Body of pancreas (tissue), 4 donors: ENCODE results near the gene FGD5. TPM values are rescaled to one million over a fixed set of nuclear protein-coding genes. Genes with fewer than 3 reads are reported as not detected.
A peak's percentile ranks its signal among the peaks of the same experiment; 100 is the strongest.

Experiments
- ATAC-seq: fragments of 150-250 bp; one replicate; pipeline ENCODE4 v1.9.1; 2016
- DNase-seq, 4 donors: peaks; one replicate each; pipeline ENCODE4 v3.0.0-alpha.2; 2019
- H3K27ac ChIP-seq, 4 donors: fragments of 200-600 bp; sonication (generic); 1 replicate in 3 of 4; 2 replicates in 1 of 4; pipeline versions ENCODE4 v1.5.1 to v1.6.1; 2016 to 2019; ENCODE audit warnings: mild to moderate bottlenecking in 1 of 4, mixed read lengths in 1 of 4, moderate library complexity in 1 of 4
- H3K27me3 ChIP-seq, 2 donors: fragments of 200-600 bp; sonication (generic); one replicate each; pipeline ENCODE4 v1.6.0; 2016; ENCODE audit warnings: mild to moderate bottlenecking in 1 of 2
- H3K36me3 ChIP-seq, 2 donors: fragments of 200-600 bp; sonication (generic); replicated peaks in 1 of 2; 2 replicates each; pipeline ENCODE4 v1.5.1; 2016; ENCODE audit warnings: low read depth in 2 of 2; ENCODE audit not compliant: insufficient read depth in 1 of 2
- H3K4me1 ChIP-seq: fragments of 200-600 bp; sonication (generic); one replicate; pipeline ENCODE4 v1.6.0; 2016
- H3K4me3 ChIP-seq, 2 donors: fragments of 200-600 bp; sonication (generic); 1 replicate in 1 of 2; 2 replicates in 1 of 2; pipeline ENCODE4 v1.5.1; 2016 to 2019
- H3K9me3 ChIP-seq, 3 donors: fragments of 200-600 bp; sonication (generic); 1 replicate in 2 of 3; 2 replicates in 1 of 3; pipeline ENCODE4 v1.5.1; 2016
- CTCF ChIP-seq, 7 experiments: fragments of 450-650 bp in 4 of 7; fragments of 200-600 bp in 3 of 7; sonication (generic) in 3 of 7; IDR thresholded peaks; one replicate each; pipeline ENCODE4 v1.5.1; 2016 to 2019; ENCODE audit warnings: antibody characterized with exemption in 7 of 7
- POLR2A ChIP-seq, 3 donors: fragments of 450-650 bp; IDR thresholded peaks; one replicate each; pipeline ENCODE4 v1.6.1; 2016; ENCODE audit warnings: antibody characterized with exemption in 3 of 3, mild to moderate bottlenecking in 2 of 3
- WGBS, 2 donors: methylation state at CpG; one replicate each; pipeline ENCODE4 v1.1.5; 2017; 5-methylcytosine and 5-hydroxymethylcytosine counted together
- intact Hi-C: fragments of 100-400 bp; cut with DNase I; formaldehyde crosslinking; loops from one replicate; pipeline ENCODE4 v1.15.1; 2023
- total RNA-seq, 2 donors: library from RNA; depleted of rRNA; stranded (reverse); fragments of >200 nt; gene quantifications; one replicate each; pipeline ENCODE4 v1.1.0, GENCODE V29; 2016

FGD5 gene
- total RNA-seq, 2 donors from 2014 or later, result 4.9 to 7.8 TPM

- Histone ChIP-seq H3K4me3 (no peak overlapping the region), H3K4me1 (no peaks in the 10 kb centered on the region), H3K27ac (no peak overlapping the region), H3K36me3 (no peaks in the 10 kb centered on the region), H3K9me3 (no peaks in the 10 kb centered on the region), H3K27me3 (no peaks in the 10 kb centered on the region)
- TF ChIP-seq POLR2A (IDR thresholded peaks at IDR 0.05) (no peak), CTCF (IDR thresholded peaks at IDR 0.05) (no peak)
- WGBS, 2 donors, result 81 to 89% methylated on average over 2 of the region's 2 CpGs
- intact Hi-C loops, result no loop called here
- DNase-seq, result no peak
- no peak for ATAC-seq
Observed at GRCh38 chr3:14783480-14784086, 35.2 kb upstream of the FGD5 start.

DNA sequence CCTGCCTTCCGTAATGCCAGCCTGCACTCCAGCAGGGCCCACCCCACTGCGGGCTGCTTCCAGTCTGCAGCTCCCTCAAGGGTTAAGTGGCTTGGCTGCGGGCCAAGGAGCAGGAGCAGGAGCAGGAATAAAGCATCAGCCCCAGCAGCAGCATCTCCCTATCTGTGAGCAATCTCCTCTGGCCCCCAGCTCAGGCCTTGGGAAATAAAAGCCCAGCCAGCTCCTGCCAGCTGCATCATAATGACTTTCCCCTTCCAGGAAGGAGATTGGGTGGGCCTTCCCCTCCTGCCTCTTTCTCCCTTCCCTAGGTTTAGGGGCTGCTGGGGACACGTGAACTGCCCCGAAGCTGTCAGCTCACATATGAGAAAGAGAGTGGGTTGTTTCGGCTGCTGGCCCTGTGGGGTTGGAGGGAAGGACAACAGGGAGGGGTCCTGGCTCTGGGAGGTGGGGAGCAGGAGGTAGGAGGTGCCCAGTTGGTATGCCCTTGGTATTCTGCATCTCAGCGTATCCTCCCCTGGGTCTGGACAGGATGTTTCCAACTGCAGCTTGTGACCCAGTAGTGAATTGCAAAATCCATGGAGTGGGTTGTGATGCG lies 34.6 kb upstream of the FGD5 start:
- Histone ChIP-seq H3K4me1 (no peaks in the 10 kb centered on the region), H3K27ac (no peak overlapping the region), H3K4me3 (no peak overlapping the region), H3K27me3 (no peaks in the 10 kb centered on the region), H3K9me3 (no peaks in the 10 kb centered on the region), H3K36me3 (no peaks in the 10 kb centered on the region)
- DNase-seq, result peak in 1 of 4 donors; percentile 4
- TF ChIP-seq CTCF (IDR thresholded peaks at IDR 0.05) (no peak), POLR2A (IDR thresholded peaks at IDR 0.05) (no peak)
- 77 to 79% methylated on average over 7 to 8 of the region's 8 CpGs for WGBS, 2 donors
- intact Hi-C loops, result no loop called here
- ATAC-seq, result no peak

DNA sequence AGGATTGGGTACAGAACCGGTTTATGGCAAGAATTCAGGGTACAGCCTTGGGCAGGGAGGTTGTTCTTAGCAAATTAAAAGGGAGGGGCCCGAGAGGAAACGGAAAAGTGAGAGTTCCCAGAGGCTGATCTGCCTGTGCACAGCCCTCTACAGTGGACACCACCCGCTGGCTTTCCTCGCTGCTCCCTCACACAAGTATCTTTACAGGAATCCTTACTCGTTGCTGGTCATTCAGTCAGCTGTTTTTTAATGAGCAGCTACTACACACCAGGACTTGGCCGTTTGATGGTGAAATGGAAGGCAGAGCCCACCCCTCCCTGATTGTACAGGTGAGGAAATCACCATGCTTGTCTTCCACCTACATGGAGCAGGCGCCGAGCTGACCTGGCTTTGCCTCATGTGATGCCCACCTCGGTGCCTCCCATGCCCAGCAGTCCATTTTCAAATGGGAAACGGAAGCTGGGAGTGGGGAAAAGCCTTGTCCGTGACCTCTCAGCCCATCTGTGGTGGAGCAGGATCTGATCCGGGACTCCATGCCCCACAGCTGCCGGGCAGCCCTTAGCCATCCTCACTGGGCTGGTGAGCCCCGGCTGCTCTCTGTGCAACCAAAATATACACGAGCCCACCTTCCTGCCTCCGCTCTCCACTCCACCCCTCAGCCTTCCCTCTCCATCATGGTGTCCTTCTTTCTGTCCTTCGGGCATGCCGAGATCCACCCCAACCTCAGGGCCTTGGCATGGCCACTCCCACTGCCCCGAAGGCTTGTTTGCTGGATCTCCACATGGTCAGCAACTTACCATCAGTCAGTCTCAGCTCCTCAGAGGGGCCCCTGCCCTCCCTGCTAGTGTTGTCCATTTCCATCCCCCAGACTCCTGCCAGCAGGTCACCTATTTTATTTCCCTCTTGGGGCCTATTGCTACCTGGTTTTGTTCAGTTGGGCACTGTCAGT lies 33.3 kb upstream of the FGD5 start:
- H3K4me1 ChIP-seq, result no peaks in the 10 kb centered on the region
- ATAC-seq (no peak), DNase-seq (peak in 1 of 4 donors; percentile 5)
- no peak overlapping the region for H3K27ac ChIP-seq
- 77% methylated on average over 17 to 20 of the region's 20 CpGs for WGBS, 2 donors
- no peaks in the 10 kb centered on the region for H3K27me3 ChIP-seq
- H3K4me3 ChIP-seq, result no peak overlapping the region
- TF ChIP-seq CTCF (IDR thresholded peaks at IDR 0.05) (no peak), POLR2A (IDR thresholded peaks at IDR 0.05) (no peak)
- intact Hi-C loops, result no loop called here
- no peaks in the 10 kb centered on the region for H3K36me3 ChIP-seq
- no peaks in the 10 kb centered on the region for H3K9me3 ChIP-seq

DNA sequence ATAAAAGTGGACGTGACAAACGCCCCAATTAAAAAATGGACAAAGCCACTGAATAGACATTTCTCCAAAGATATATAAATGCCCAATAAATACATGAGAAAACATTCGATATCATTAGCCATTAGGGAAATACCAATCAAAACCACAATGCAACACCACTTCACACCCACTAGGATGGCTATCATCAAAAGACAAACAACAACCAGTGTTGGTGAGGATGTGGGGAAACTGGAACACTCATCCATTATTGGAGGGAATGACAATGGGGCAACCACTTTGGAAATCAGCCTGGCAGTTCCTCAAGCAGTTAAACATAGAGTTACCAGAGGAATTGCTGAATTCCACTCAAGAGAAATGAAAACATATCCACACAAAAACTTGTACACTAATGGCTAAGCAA lies 32.4 kb upstream of the FGD5 start:
- H3K27ac ChIP-seq, result no peak overlapping the region
- ATAC-seq, result no peak
- WGBS, 2 donors, result 73 to 77% methylated on average over 3 of the region's 3 CpGs

More for the DNA sequence above, 32.4 kb upstream of the FGD5 start:
- TF ChIP-seq CTCF (IDR thresholded peaks at IDR 0.05), result no peak
- TF ChIP-seq POLR2A (IDR thresholded peaks at IDR 0.05), result no peak
- no peak for DNase-seq
- no peaks in the 10 kb centered on the region for H3K36me3 ChIP-seq
- no peaks in the 10 kb centered on the region for H3K27me3 ChIP-seq
- intact Hi-C loops, result no loop called here
- H3K4me1 ChIP-seq, result no peaks in the 10 kb centered on the region
- H3K9me3 ChIP-seq, result no peaks in the 10 kb centered on the region
- no peak overlapping the region for H3K4me3 ChIP-seq
